Esophagus muscularis mucosa (tissue), 4 donors: ENCODE data around the gene ULK2. TPM values are rescaled to one million over a fixed set of nuclear protein-coding genes. Genes with fewer than 3 reads are reported as not detected.

Source experiments
- DNase-seq: peaks from one replicate; pipeline ENCODE4 v3.0.0-alpha.2; 2017; ENCODE audit errors: extremely low spot score
- H3K27ac ChIP-seq, 4 donors: fragments of 200-600 bp; sonication (generic); replicated peaks in 1 of 4; 1 replicate in 3 of 4; 2 replicates in 1 of 4; pipeline ENCODE4 v1.5.1; 2016 to 2019; ENCODE audit warnings: mild to moderate bottlenecking in 1 of 4
- H3K27me3 ChIP-seq, 4 donors: fragments of 200-600 bp; sonication (generic); one replicate each; pipeline versions ENCODE4 v1.5.1 to v1.6.0; 2016 to 2019
- H3K36me3 ChIP-seq, 4 donors: fragments of 200-600 bp; sonication (generic); one replicate each; pipeline ENCODE4 v1.5.1; 2016 to 2019
- H3K4me1 ChIP-seq, 4 donors: fragments of 200-600 bp; sonication (generic); one replicate each; pipeline ENCODE4 v1.5.1; 2016 to 2019
- H3K4me3 ChIP-seq, 4 donors: fragments of 200-600 bp; sonication (generic); 1 replicate in 2 of 4; 2 replicates in 2 of 4; pipeline ENCODE4 v1.5.1; 2016 to 2019; ENCODE audit warnings: mild to moderate bottlenecking in 4 of 4, moderate library complexity in 1 of 4
- H3K9me3 ChIP-seq, 4 donors: fragments of 200-600 bp; sonication (generic); 1 replicate in 3 of 4; 2 replicates in 1 of 4; pipeline ENCODE4 v1.5.1; 2016 to 2019
- EP300 ChIP-seq: sonication (generic); formaldehyde crosslinking; IDR thresholded peaks from one replicate; pipeline ENCODE4 v1.6.1; 2017; ENCODE audit warnings: antibody characterized with exemption
- POLR2A ChIP-seq: fragments of 450-650 bp; IDR thresholded peaks from one replicate; pipeline ENCODE4 v1.6.1; 2017; ENCODE audit warnings: antibody characterized with exemption, moderate library complexity, mild to moderate bottlenecking, low read depth
- POLR2AphosphoS5 ChIP-seq, 2 donors: sonication (generic); formaldehyde crosslinking; IDR thresholded peaks; one replicate each; pipeline ENCODE4 v1.6.1; 2017; ENCODE audit warnings: antibody characterized with exemption in 2 of 2
- WGBS: methylation state at CpG from one replicate; pipeline ENCODE4 v1.1.5; 2018; 5-methylcytosine and 5-hydroxymethylcytosine counted together
- intact Hi-C: fragments of 100-400 bp; cut with DNase I; formaldehyde crosslinking; loops from one replicate; pipeline ENCODE4 v1.15.1; 2023
- total RNA-seq, 4 donors: library from RNA; depleted of rRNA; stranded (reverse); fragments of >200 nt; gene quantifications; one replicate each; pipeline versions ENCODE4 v1.1.0 to v1.2.1, GENCODE V29; 2016
- TF ChIP-seq, protein P1 (sequence below), 3 experiments: fragments of 200-600 bp in 2 of 3; fragments of 450-650 bp in 1 of 3; sonication (generic) in 2 of 3; IDR thresholded peaks; one replicate each; pipeline ENCODE4 v1.5.1; 2017 to 2019; ENCODE audit warnings: antibody characterized with exemption in 3 of 3, mild to moderate bottlenecking in 2 of 3, moderate library complexity in 1 of 3

The ULK2 gene
- total RNA-seq, 4 donors from 2014 or later = 27.8 to 59.0 (median 43.1) TPM

DNA sequence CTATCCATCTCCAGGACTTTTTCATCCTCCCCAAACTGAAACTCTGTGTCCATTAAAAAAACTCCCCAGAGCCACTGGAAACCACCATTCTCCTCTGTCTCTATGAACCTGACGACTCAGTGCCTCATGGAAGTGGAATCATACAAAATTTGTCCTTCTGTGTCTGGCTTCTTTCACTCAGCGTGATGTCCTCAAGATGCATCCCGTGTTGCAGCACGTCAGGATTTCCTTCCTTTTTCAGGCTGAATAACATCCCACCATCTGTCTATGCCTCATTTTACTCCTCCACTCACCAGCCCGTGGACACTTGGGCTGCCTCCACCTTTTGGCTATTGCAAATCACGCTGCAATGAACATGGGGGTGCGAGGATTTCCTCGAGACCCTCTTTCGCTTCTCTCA, 107.0 kb downstream of the ULK2 start:
- H3K9me3 ChIP-seq = no peaks in the 10 kb centered on the region
- TF ChIP-seq POLR2AphosphoS5 (IDR thresholded peaks at IDR 0.05) (no peak), POLR2A (no peak), EP300 (no peak)
- TF ChIP-seq, protein P1, sequence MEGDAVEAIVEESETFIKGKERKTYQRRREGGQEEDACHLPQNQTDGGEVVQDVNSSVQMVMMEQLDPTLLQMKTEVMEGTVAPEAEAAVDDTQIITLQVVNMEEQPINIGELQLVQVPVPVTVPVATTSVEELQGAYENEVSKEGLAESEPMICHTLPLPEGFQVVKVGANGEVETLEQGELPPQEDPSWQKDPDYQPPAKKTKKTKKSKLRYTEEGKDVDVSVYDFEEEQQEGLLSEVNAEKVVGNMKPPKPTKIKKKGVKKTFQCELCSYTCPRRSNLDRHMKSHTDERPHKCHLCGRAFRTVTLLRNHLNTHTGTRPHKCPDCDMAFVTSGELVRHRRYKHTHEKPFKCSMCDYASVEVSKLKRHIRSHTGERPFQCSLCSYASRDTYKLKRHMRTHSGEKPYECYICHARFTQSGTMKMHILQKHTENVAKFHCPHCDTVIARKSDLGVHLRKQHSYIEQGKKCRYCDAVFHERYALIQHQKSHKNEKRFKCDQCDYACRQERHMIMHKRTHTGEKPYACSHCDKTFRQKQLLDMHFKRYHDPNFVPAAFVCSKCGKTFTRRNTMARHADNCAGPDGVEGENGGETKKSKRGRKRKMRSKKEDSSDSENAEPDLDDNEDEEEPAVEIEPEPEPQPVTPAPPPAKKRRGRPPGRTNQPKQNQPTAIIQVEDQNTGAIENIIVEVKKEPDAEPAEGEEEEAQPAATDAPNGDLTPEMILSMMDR (IDR thresholded peaks at IDR 0.05) = no peak
- no peaks in the 10 kb centered on the region for H3K27me3 ChIP-seq
- intact Hi-C loops = loop anchor here (5.0 to 10.0 kb wide), 2 partner anchors 113 to 396 kb away; partner anchors contain the start of genes ALDH3A2 and B9D1
- 69% methylated on average over 9 of the region's 9 CpGs for WGBS
- no peaks in the 10 kb centered on the region for H3K36me3 ChIP-seq
- H3K4me3 ChIP-seq = no peak overlapping the region
- peaks cover 0 to 8% (median 5%) of the 10 kb centered on the region in 4 donors for H3K4me1 ChIP-seq
- no peak for DNase-seq
- H3K27ac ChIP-seq = no peak overlapping the region

DNA sequence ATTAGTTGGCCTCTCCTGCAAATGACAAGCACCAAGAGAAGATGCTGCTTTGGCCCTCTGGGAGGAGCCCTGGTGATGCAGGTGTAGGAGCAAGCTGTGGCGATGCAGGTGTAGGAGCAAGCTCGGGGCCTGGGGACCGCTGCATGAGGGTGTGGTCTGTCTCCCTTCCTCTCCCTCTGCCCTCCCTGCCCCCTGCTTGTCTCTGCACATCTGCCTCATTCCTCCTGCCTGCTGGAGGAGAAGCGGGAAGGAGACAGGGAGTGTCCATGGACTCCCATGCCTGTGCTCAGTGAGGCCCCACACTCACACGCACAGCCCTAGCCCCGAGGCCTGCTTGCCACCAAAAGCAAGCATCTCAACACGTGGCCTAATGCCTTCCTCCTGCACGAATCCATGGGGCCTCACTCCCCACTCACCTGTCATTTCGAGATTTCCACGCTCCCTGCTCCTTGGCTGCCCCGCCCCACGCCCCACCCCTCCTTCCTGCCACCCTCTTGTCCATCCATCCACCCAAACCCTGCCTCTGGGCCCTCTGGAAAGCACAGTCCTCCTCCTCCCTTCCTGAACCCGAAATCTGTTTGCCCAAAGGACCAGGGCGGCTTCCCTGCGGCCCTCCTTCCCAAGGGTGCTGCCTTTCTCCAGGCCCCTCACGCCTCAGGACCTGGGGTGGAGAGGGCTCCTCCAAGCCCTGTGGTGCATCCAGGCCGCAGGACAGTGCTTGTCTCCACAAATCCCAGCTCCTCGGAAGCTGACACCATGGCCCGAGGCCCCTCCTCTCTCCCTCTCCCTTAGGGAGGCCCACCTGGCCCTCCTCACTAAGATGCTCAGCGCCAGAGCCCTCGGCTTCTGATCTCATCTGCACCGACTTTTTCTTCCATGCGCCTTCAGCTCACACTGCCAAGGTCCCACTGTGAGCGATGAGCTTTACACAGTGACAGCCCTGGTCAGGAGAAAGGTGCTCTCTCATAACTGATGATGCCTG, 107.9 kb downstream of the ULK2 start:
- no peak for DNase-seq
- Histone ChIP-seq H3K36me3 (no peaks in the 10 kb centered on the region), H3K9me3 (no peaks in the 10 kb centered on the region), H3K4me3 (no peak overlapping the region), H3K27me3 (no peaks in the 10 kb centered on the region), H3K27ac (no peak overlapping the region), H3K4me1 (peaks cover 0 to 8% (median 5%) of the 10 kb centered on the region in 4 donors)
- 87% methylated on average over 23 of the region's 24 CpGs for WGBS
- intact Hi-C loops = loop anchor here (5.0 to 10.0 kb wide), 2 partner anchors 113 to 395 kb away; partner anchors contain the start of genes ALDH3A2 and B9D1
- TF ChIP-seq, protein P1 (IDR thresholded peaks at IDR 0.05) = no peak
- TF ChIP-seq EP300 (no peak), POLR2A (no peak)

DNA sequence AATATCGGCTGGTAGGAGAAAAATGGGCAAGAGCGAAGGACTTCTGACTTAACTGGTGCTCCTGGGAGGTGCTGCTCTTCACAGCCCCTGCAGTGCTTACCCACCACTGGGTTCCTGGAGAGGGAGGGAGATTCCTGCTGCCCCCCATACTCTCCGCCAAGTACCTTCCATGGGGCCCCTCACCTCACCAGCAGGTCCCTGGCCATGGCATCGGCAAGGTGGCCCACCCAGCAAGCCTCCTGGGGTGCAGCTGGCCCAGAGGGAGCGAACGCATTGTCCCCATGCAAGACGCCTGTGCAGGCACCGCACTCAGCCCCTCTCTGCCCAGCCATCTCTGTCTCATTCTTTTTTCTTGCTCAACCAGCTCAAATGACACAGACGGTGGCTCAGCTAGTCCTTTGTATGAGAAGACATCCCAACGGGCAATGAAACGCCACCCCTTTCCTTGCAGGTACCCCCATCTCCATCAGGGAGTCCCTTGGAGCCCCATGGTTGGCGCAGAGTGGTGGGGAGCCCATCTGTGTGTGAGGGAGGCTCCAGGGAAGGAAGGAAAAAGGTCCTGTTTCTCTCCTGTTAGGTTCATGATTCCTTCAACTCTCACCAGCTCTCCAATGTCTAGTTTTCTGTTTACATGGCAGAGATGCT, 110.1 kb downstream of the ULK2 start:
- no peaks in the 10 kb centered on the region for H3K27me3 ChIP-seq
- H3K9me3 ChIP-seq = no peaks in the 10 kb centered on the region
- H3K36me3 ChIP-seq = no peaks in the 10 kb centered on the region
- 82% methylated on average over 11 of the region's 12 CpGs for WGBS
- intact Hi-C loops = no loop called here
- no peak for DNase-seq
- H3K4me1 ChIP-seq = peaks cover 5 to 17% (median 10%) of the 10 kb centered on the region in 4 donors
- TF ChIP-seq POLR2AphosphoS5 (IDR thresholded peaks at IDR 0.05) (no peak), POLR2A (no peak), EP300 (no peak)
- TF ChIP-seq, protein P1 (IDR thresholded peaks at IDR 0.05) = no peak
- H3K4me3 ChIP-seq = no peak overlapping the region
- no peak overlapping the region for H3K27ac ChIP-seq

DNA sequence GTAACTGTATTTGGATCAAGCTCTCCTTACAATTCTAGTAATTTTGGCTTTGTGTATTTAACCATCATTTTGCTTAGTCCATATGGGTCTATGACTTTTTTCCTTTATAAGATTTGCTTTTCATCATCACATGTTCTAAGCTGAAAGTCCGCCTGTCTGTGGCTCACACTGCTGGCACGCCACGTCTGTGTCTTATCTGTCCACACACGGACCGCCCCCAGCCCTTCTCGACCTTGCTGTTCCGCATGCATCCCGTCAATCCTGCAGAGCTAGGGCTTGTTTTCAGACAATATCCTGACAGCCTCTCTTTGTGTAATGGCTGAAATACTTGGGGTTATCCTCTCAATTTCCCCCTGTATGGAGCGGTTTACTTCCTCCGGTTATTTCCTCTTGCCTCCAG, 111.2 kb downstream of the ULK2 start:
- TF ChIP-seq POLR2AphosphoS5 (IDR thresholded peaks at IDR 0.05) = no peak
- no peak for TF ChIP-seq POLR2A
- TF ChIP-seq EP300 = no peak
- TF ChIP-seq, protein P1 (IDR thresholded peaks at IDR 0.05) = no peak
- no peaks in the 10 kb centered on the region for H3K36me3 ChIP-seq
- H3K4me1 ChIP-seq = peaks cover 0 to 12% (median 9%) of the 10 kb centered on the region in 4 donors
- no peak overlapping the region for H3K4me3 ChIP-seq
- H3K27ac ChIP-seq = no peak overlapping the region
- no peaks in the 10 kb centered on the region for H3K27me3 ChIP-seq
- intact Hi-C loops = no loop called here
- 75% methylated on average over 10 of the region's 10 CpGs for WGBS
- DNase-seq = no peak
- H3K9me3 ChIP-seq = no peaks in the 10 kb centered on the region
